Transverse colon (tissue), 4 donors: ENCODE data around the gene ACP7. TPM values are rescaled to one million over a fixed set of nuclear protein-coding genes. Genes with fewer than 3 reads are reported as not detected.

ENCODE experiments used
- DNase-seq: peaks from one replicate; pipeline ENCODE4 v3.0.0-alpha.2; 2019
- H3K27ac ChIP-seq, 4 donors: fragments of 200-600 bp; sonication (generic); 2 replicates each; pipeline ENCODE4 v1.5.1; 2016 to 2018; ENCODE audit warnings: inconsistent platforms in 4 of 4
- H3K27me3 ChIP-seq: fragments of 200-600 bp; sonication (generic); 2 replicates; pipeline ENCODE4 v1.5.1; 2017; ENCODE audit warnings: inconsistent platforms
- H3K36me3 ChIP-seq, 4 donors: fragments of 200-600 bp; sonication (generic); 2 replicates each; pipeline ENCODE4 v1.5.1; 2017 to 2019; ENCODE audit warnings: inconsistent platforms in 4 of 4
- H3K4me1 ChIP-seq, 4 donors: fragments of 200-600 bp; sonication (generic); 2 replicates each; pipeline ENCODE4 v1.5.1; 2017 to 2020; ENCODE audit warnings: inconsistent platforms in 4 of 4
- H3K4me3 ChIP-seq, 4 donors: fragments of 200-600 bp; sonication (generic); 1 replicate in 1 of 4; 2 replicates in 3 of 4; pipeline versions ENCODE4 v1.5.1 to v1.6.1; 2017 to 2019; ENCODE audit warnings: inconsistent platforms in 4 of 4
- H3K9me3 ChIP-seq, 2 donors: fragments of 200-600 bp; sonication (generic); 2 replicates each; pipeline ENCODE4 v1.5.1; 2017 to 2019; ENCODE audit warnings: inconsistent platforms in 2 of 2
- EP300 ChIP-seq: sonication (generic); formaldehyde crosslinking; IDR thresholded peaks from one replicate; pipeline ENCODE4 v1.6.1; 2017; ENCODE audit warnings: antibody characterized with exemption, low read depth
- POLR2A ChIP-seq: fragments of 450-650 bp; IDR thresholded peaks from one replicate; pipeline ENCODE4 v1.6.1; 2016; ENCODE audit warnings: antibody characterized with exemption, mild to moderate bottlenecking, moderate library complexity
- POLR2AphosphoS5 ChIP-seq, 3 donors: sonication (generic); formaldehyde crosslinking; IDR thresholded peaks; one replicate each; pipeline ENCODE4 v1.6.1; 2016; ENCODE audit warnings: antibody characterized with exemption in 3 of 3
- whole genome bisulfite sequencing, 2 donors: methylation state at CpG; one replicate each; pipeline ENCODE4 v1.1.5; 2018; ENCODE audit warnings: low coverage in 1 of 2; 5-methylcytosine and 5-hydroxymethylcytosine counted together
- in situ Hi-C, 4 donors: fragments of 200-750 bp; cut with MboI; loops; one replicate each; pipeline versions ENCODE4 v1.15.0 to v1.15.1; 2017; ENCODE audit warnings: low sequenced_read_pairs in 3 of 4, low pct_ligation_motif_present in 1 of 4, low pct_unique_long_range_greater_than_20kb in 1 of 4
- intact Hi-C: fragments of 100-400 bp; cut with DNase I; formaldehyde crosslinking; loops from one replicate; pipeline ENCODE4 v1.15.1; 2023; ENCODE audit warnings: low total_unique reads
- total RNA-seq, 4 donors: library from RNA; depleted of rRNA; stranded (reverse); fragments of >200 nt; gene quantifications; one replicate each; pipeline ENCODE4 v1.1.0, GENCODE V29; 2016
- TF ChIP-seq, protein P1 (sequence below), 5 experiments: fragments of 200-600 bp in 3 of 5; fragments of 450-650 bp in 2 of 5; sonication (generic) in 3 of 5; IDR thresholded peaks; 1 replicate in 2 of 5; 2 replicates in 3 of 5; pipeline ENCODE4 v1.5.1; 2016 to 2017; ENCODE audit warnings: antibody characterized with exemption in 5 of 5, inconsistent platforms in 3 of 5, mild to moderate bottlenecking in 2 of 5, moderate library complexity in 1 of 5

Gene ACP7
- total RNA-seq, 4 donors from 2014 or later: not detected

DNA sequence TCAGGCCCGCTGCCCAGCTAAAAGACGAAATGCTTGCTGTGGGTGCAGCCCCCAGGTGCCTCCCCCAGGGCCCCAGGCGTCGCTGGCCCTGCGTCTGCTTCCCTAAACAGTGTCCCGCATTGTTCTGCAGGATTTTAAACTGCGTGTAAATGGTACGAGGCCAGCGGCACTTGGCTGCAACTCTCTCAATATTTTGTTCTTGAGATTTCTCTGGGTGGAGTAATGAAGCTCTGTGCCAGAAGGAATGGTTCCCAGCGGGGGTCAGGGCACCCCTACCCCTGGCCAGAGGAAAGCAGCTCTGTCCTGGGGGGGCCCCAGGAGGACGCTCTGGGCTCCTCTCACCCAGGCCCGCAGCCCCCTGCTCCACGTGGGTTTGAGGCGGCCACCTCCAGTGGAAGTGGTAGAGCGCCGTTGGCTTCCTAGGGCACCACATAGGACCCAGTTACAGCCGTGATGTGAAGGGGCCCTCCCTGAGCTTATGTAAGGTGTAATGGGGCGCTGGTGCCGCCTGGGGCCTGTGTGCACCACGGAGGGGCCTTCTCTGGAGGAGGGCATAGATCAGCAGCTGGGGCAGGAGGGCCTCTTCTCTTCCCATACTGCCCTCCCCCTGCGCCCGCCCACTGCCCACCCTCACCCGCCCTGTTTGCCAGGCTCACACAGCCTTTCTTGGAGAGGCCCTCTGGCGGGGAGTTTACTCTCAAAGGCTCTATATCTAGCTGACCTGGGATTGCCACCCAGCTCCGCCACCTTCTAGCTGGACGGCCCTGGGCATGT, 61.2 kb downstream of the ACP7 start:
- intact Hi-C loops: no loop called here
- Histone ChIP-seq H3K27me3 (no peaks in the 10 kb centered on the region), H3K27ac (peak overlapping the region; percentile 73 to 89 (median 87)), H3K4me3 (peak overlapping the region in 2 of 4 donors; percentile 3 to 18), H3K4me1 (peaks cover 22 to 50% (median 31%) of the 10 kb centered on the region in 4 donors), H3K36me3 (no peaks in the 10 kb centered on the region), H3K9me3 (no peaks in the 10 kb centered on the region)
- WGBS, 2 donors: 15 to 32% methylated on average over 4 to 16 of the region's 26 CpGs
- in situ Hi-C loops: no loop called here
- DNase-seq: peak; percentile 45
- TF ChIP-seq, protein P1, sequence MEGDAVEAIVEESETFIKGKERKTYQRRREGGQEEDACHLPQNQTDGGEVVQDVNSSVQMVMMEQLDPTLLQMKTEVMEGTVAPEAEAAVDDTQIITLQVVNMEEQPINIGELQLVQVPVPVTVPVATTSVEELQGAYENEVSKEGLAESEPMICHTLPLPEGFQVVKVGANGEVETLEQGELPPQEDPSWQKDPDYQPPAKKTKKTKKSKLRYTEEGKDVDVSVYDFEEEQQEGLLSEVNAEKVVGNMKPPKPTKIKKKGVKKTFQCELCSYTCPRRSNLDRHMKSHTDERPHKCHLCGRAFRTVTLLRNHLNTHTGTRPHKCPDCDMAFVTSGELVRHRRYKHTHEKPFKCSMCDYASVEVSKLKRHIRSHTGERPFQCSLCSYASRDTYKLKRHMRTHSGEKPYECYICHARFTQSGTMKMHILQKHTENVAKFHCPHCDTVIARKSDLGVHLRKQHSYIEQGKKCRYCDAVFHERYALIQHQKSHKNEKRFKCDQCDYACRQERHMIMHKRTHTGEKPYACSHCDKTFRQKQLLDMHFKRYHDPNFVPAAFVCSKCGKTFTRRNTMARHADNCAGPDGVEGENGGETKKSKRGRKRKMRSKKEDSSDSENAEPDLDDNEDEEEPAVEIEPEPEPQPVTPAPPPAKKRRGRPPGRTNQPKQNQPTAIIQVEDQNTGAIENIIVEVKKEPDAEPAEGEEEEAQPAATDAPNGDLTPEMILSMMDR (IDR thresholded peaks at IDR 0.05): peak in 3 of 5 experiments; percentile 15 to 18 (median 17)
- TF ChIP-seq POLR2AphosphoS5 (IDR thresholded peaks at IDR 0.05): no peak

DNA sequence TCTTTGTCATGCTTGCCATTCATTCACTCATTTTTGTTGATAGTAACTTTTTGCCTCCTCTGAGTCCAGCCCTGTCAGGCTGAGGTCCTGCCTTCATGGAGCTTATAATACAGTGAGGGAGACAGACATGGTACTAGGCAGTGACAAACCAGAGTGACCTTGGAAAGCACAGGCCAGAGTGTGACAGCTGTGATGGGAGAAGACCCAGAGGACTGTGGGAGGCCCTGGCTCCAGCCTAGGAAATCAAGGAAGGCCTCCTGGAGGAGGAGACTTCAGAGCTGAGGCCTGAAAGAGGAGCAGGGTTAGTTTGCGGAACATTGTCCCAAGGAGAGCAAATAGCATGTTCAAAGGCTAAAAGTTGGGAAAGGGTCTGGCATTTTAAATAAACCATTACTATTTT, 61.9 kb downstream of the ACP7 start:
- Histone ChIP-seq H3K36me3 (no peaks in the 10 kb centered on the region), H3K4me3 (no peak overlapping the region), H3K9me3 (no peaks in the 10 kb centered on the region), H3K4me1 (peaks cover 22 to 47% (median 29%) of the 10 kb centered on the region in 4 donors), H3K27me3 (no peaks in the 10 kb centered on the region), H3K27ac (peak overlapping the region; percentile 73 to 89 (median 87))
- 100% methylated on average over 1 of the region's 1 CpG for WGBS, 2 donors
- in situ Hi-C loops (no loop called here), intact Hi-C loops (no loop called here)
- DNase-seq: no peak
- TF ChIP-seq POLR2A (no peak), EP300 (no peak), POLR2AphosphoS5 (IDR thresholded peaks at IDR 0.05) (no peak)
- TF ChIP-seq, protein P1 (IDR thresholded peaks at IDR 0.05): no peak

DNA sequence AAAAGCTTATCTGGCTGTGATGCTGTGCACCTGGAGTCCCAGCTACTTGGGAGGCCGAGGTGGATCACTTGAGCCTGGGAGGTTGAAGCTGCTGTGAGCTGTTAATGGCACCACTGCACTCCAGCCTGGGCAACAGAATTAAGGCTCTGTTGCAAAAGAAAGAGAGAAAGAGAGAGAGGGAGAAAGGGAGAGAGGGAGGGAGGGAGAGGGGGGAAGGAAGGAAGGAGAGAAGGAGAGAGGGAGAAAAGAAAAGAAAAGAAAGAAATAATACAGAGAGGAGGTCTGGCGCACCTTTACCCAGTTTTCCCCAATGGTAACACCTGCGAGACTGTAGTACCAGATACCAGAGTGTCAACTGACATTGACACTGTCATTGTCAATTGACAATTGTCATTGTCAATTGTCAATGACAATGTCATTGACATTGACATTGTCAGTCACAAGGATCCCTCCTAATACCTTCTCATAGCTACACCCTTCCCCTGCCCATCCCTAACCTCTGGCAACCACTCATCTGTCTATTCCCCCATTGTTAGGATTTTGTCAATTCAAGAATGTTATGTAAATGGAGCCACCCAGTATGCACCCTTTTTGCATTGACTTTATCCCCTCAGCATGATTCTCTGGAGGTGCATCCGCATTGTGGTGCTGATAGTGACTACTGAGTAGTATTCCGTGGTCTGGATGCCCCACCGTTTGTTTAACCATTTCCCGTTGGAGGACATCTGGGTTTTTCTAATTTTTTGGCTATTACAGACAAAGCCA, 62.7 kb downstream of the ACP7 start:
- DNase-seq: no peak
- 84 to 87% methylated on average over 6 to 7 of the region's 7 CpGs for WGBS, 2 donors
- H3K4me3 ChIP-seq: no peak overlapping the region
- H3K4me1 ChIP-seq: peaks cover 22 to 47% (median 29%) of the 10 kb centered on the region in 4 donors
- H3K9me3 ChIP-seq: no peaks in the 10 kb centered on the region
- in situ Hi-C loops (no loop called here), intact Hi-C loops (no loop called here)
- TF ChIP-seq POLR2A: no peak
- TF ChIP-seq POLR2AphosphoS5 (IDR thresholded peaks at IDR 0.05): no peak
- TF ChIP-seq, protein P1 (IDR thresholded peaks at IDR 0.05): no peak
- TF ChIP-seq EP300: no peak
- no peaks in the 10 kb centered on the region for H3K27me3 ChIP-seq
- no peaks in the 10 kb centered on the region for H3K36me3 ChIP-seq
- H3K27ac ChIP-seq: peak overlapping the region in 3 of 4 donors; percentile 86 to 89 (median 88)

DNA sequence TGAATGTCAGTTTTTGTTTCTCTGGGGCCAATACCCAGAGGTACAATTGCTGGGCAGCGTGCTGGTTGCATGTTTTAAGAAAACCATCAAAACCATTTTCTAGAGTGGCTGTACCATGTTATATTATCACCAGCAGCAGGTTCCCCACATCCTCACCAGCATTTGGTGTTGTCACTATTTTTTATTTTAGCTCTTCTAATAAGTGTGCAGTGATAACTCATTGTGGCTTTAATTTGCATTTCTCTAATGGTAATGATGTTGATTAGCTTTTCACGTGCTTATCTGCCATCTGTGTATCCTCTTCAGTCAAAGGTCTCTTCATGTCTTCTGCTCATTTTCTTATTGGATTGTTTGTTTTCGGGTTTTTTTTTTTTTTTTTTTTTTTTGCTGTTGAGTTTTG, 63.3 kb downstream of the ACP7 start:
- no peaks in the 10 kb centered on the region for H3K9me3 ChIP-seq
- no peak for TF ChIP-seq EP300
- no peak for TF ChIP-seq POLR2A
- TF ChIP-seq, protein P1 (IDR thresholded peaks at IDR 0.05): no peak
- no peak for TF ChIP-seq POLR2AphosphoS5 (IDR thresholded peaks at IDR 0.05)
- no peak overlapping the region for H3K4me3 ChIP-seq
- intact Hi-C loops (no loop called here), in situ Hi-C loops (no loop called here)
- no peaks in the 10 kb centered on the region for H3K27me3 ChIP-seq
- no peak overlapping the region for H3K27ac ChIP-seq
- no peaks in the 10 kb centered on the region for H3K36me3 ChIP-seq
- H3K4me1 ChIP-seq: peaks cover 22 to 42% (median 28%) of the 10 kb centered on the region in 4 donors
- no peak for DNase-seq
- WGBS, 2 donors: 88 to 100% methylated on average over 1 to 3 of the region's 3 CpGs
